ENCODE measurements around the gene RBMS3.

GRCh38 chr3:29903600-29903999 is 622.7 kb downstream of the RBMS3 start:
- no peak for TF ChIP-seq CTCF (IDR thresholded peaks at IDR 0.05)
- TF ChIP-seq EZH2phosphoT487 (IDR thresholded peaks at IDR 0.05) = no peak
